B cell (primary cell): ENCODE measurements around the gene TMEM30A. TPM values are rescaled to one million over a fixed set of nuclear protein-coding genes. Genes with fewer than 3 reads are reported as not detected.

Experiments
- ATAC-seq: fragments of 200-7000 bp; cut with Tn5 transposase; one replicate; pipeline ENCODE4 v1.10.0; 2021; ENCODE audit warnings: low read depth, mild to moderate bottlenecking, moderate number of reproducible peaks, moderate library complexity
- CTCF ChIA-PET: fragments of 350-600 bp; sonication (Branson Sonifier 250); formaldehyde crosslinking; loops from one replicate; lab custom pipeline; 2021; ENCODE audit warnings: antibody characterized with exemption, inconsistent platforms; lab: Charles Lee
- POLR2A ChIA-PET: fragments of 350-600 bp; sonication (Branson Sonifier 250); formaldehyde crosslinking; loops from one replicate; lab custom pipeline; 2021; ENCODE audit warnings: antibody characterized with exemption; lab: Charles Lee
- DNase-seq: peaks from one replicate; pipeline ENCODE4 v3.0.0; 2013
- H2AFZ ChIP-seq: 2 replicates; pipeline ENCODE4 v1.6.1; 2012; ENCODE audit warnings: mild to moderate bottlenecking, low read depth, low read length; ENCODE audit not compliant: insufficient read depth, poor library complexity, severe bottlenecking
- H3K27ac ChIP-seq, 2 donors: 1 replicate in 1 of 2; 2 replicates in 1 of 2; pipeline ENCODE4 v1.5.1; 2012 to 2013; ENCODE audit warnings: low read length in 2 of 2, mild to moderate bottlenecking in 2 of 2, moderate library complexity in 1 of 2
- H3K27me3 ChIP-seq, 4 experiments: fragments of 200-600 bp in 1 of 4; sonication (generic) in 1 of 4; replicated peaks in 1 of 4; 1 replicate in 2 of 4; 2 replicates in 2 of 4; pipeline versions ENCODE4 v1.6.1 to v1.7.0; 2013 to 2016; ENCODE audit warnings: low read length in 3 of 4, mild to moderate bottlenecking in 2 of 4, mixed read lengths in 1 of 4, moderate library complexity in 1 of 4; ENCODE audit not compliant: insufficient read depth in 4 of 4, control insufficient read depth in 3 of 4; ENCODE audit errors: control extremely low read depth in 1 of 4
- H3K36me3 ChIP-seq, 2 experiments: replicated peaks in 1 of 2; 1 replicate in 1 of 2; 2 replicates in 1 of 2; pipeline versions ENCODE4 v1.6.1 to v1.7.1; 2013; ENCODE audit warnings: low read length in 1 of 2; ENCODE audit not compliant: insufficient read depth in 2 of 2, control insufficient read depth in 1 of 2; ENCODE audit errors: control extremely low read depth in 1 of 2, extremely low read depth in 1 of 2
- H3K4me1 ChIP-seq, 2 donors: fragments of 200-600 bp in 1 of 2; sonication (generic) in 1 of 2; 1 replicate in 1 of 2; 2 replicates in 1 of 2; pipeline versions ENCODE4 v1.5.1 to v1.6.1; 2013 to 2017; ENCODE audit warnings: low read length in 2 of 2; ENCODE audit not compliant: control insufficient read depth in 2 of 2, insufficient read depth in 2 of 2
- H3K4me2 ChIP-seq: replicated peaks from 2 replicates; pipeline ENCODE3; 2012; ENCODE audit warnings: mild to moderate bottlenecking, low read depth, low read length; ENCODE audit not compliant: poor library complexity, severe bottlenecking
- H3K4me3 ChIP-seq, 5 experiments: fragments of 200-600 bp in 1 of 5; sonication (generic) in 1 of 5; 1 replicate in 3 of 5; 2 replicates in 2 of 5; pipeline versions ENCODE4 v1.5.1 to v1.7.0; 2011 to 2016; ENCODE audit warnings: low read length in 4 of 5, mild to moderate bottlenecking in 4 of 5, low read depth in 2 of 5, control low read depth in 1 of 5, moderate library complexity in 1 of 5; ENCODE audit not compliant: insufficient read depth in 1 of 5; ENCODE audit errors: control extremely low read depth in 1 of 5, extremely low read depth in 1 of 5
- H3K79me2 ChIP-seq: fragments of 200-600 bp; sonication (generic); one replicate; pipeline ENCODE4 v1.6.0; 2016; ENCODE audit warnings: low read length; ENCODE audit not compliant: control insufficient read depth, insufficient read depth
- H3K9ac ChIP-seq: fragments of 200-600 bp; sonication (generic); 2 replicates; pipeline ENCODE4 v1.6.1; 2017; ENCODE audit warnings: mild to moderate bottlenecking, low read length, moderate library complexity
- H3K9me3 ChIP-seq, 3 donors: one replicate each; pipeline versions ENCODE4 v1.6.1 to v1.7.1; 2013; ENCODE audit warnings: low read length in 2 of 3; ENCODE audit not compliant: control insufficient read depth in 2 of 3, insufficient read depth in 1 of 3; ENCODE audit errors: control extremely low read depth in 1 of 3
- H4K20me1 ChIP-seq: 2 replicates; pipeline ENCODE4 v1.6.0; 2012; ENCODE audit warnings: mild to moderate bottlenecking, low read length; ENCODE audit not compliant: insufficient read depth, control insufficient read depth, poor library complexity, severe bottlenecking
- H3K27ac Mint-ChIP-seq: one replicate; pipeline ENCODE4 v1.8.0; 2021; ENCODE audit warnings: mixed read lengths
- H3K27me3 Mint-ChIP-seq: one replicate; pipeline ENCODE4 v1.8.0; 2021; ENCODE audit warnings: mixed read lengths
- H3K4me1 Mint-ChIP-seq: one replicate; pipeline ENCODE4 v1.8.0; 2021; ENCODE audit warnings: mixed read lengths
- H3K4me3 Mint-ChIP-seq: one replicate; pipeline ENCODE4 v1.8.0; 2021; ENCODE audit warnings: mixed read lengths
- H3K9me3 Mint-ChIP-seq: one replicate; pipeline ENCODE4 v1.8.0; 2022; ENCODE audit warnings: mixed read lengths; ENCODE audit not compliant: insufficient read depth
- CTCF ChIP-seq: fragments of 200-600 bp; IDR thresholded peaks from one replicate; pipeline ENCODE4 v1.8.0; 2022; ENCODE audit warnings: antibody characterized with exemption, mild to moderate bottlenecking
- EZH2 ChIP-seq: IDR thresholded peaks from 2 replicates; pipeline ENCODE4 v1.6.1; 2012; ENCODE audit warnings: borderline replicate concordance, low read depth, mild to moderate bottlenecking, moderate library complexity, low read length; ENCODE audit not compliant: insufficient read depth, poor library complexity, severe bottlenecking
- WGBS: methylation state at CpG from one replicate; pipeline ENCODE4 v1.1.5; 2013; ENCODE audit warnings: missing lambda C conversion rate; ENCODE audit not compliant: insufficient coverage; 5-methylcytosine and 5-hydroxymethylcytosine counted together
- intact Hi-C: fragments of 100-400 bp; cut with micrococcal nuclease; formaldehyde crosslinking; loops from one replicate; pipeline ENCODE4 v1.10.0; 2022
- polyA plus RNA-seq: library from polyadenylated mRNA; depleted of rRNA; stranded (reverse); fragments of >200 nt; gene quantifications from 2 replicates; pipeline ENCODE4 v1.2.3, GENCODE V29; 2012
- total RNA-seq, 2 donors: library from RNA; stranded (reverse); fragments of 120-200 nt in 1 of 2; gene quantifications; 1 replicate in 1 of 2; 2 replicates in 1 of 2; pipeline versions ENCODE4 v1.2.3 to v1.2.4, GENCODE V29; 2013 to 2022

Gene TMEM30A
- total and polyA plus RNA-seq, 2 donors (not counting 1 experiment from before 2014, with no cell fraction given), result 4.7 to 53.9 TPM

GRCh38 chr6:75299801-75300530 lies 15.4 kb upstream of the TMEM30A start:
- POLR2A ChIA-PET, result no interaction called here
- no peaks in the 10 kb centered on the region for H3K27me3 ChIP-seq
- no peak overlapping the region for H3K27ac ChIP-seq
- 75% methylated on average over 1 of the region's 2 CpGs for WGBS
- DNase-seq (no peak), ATAC-seq (no peak)
- no peaks in the 10 kb centered on the region for H3K36me3 ChIP-seq
- no peaks in the 10 kb centered on the region for H4K20me1 ChIP-seq
- TF ChIP-seq CTCF, result no peak
- TF ChIP-seq EZH2, result no peak
- Mint-ChIP-seq H3K4me1 (no peaks in the 10 kb centered on the region), H3K27me3 (peaks cover 7% of the 10 kb centered on the region), H3K9me3 (no peaks in the 10 kb centered on the region), H3K27ac (no peak overlapping the region), H3K4me3 (no peak overlapping the region)
- H3K9ac ChIP-seq, result no peak overlapping the region
- H3K4me3 ChIP-seq, result no peak overlapping the region
- intact Hi-C loops, result no loop called here
- H3K79me2 ChIP-seq, result no peaks in the 10 kb centered on the region
- H2AFZ ChIP-seq, result no peak overlapping the region
- no peak overlapping the region for H3K4me2 ChIP-seq
- CTCF ChIA-PET, result interaction anchor here (0.8 to 1.5 kb wide), 3 partner anchors 35 to 371 kb away, joined by 3 to 5 read pairs (median 4); no protein-coding TSS in a partner anchor
- no peaks in the 10 kb centered on the region for H3K4me1 ChIP-seq
- H3K9me3 ChIP-seq, result no peaks in the 10 kb centered on the region
